A549 (cell line): ENCODE results near the gene ODC1. TPM values are rescaled to one million over a fixed set of nuclear protein-coding genes. Genes with fewer than 3 reads are reported as not detected.

Experiments used
- ATAC-seq, 2 experiments: fragments of 200-7000 bp in 1 of 2; fragments of >200 bp in 1 of 2; cut with Nextera tagmentation in 1 of 2; cut with Tn5 transposase in 1 of 2; 3 replicates each; pipeline versions ENCODE4 v1.8.0 to v1.9.1; 2018 to 2020; ENCODE audit warnings: mild to moderate bottlenecking in 1 of 2, moderate library complexity in 1 of 2
- CTCF ChIA-PET: fragments of 300-600 bp; sonication (Branson Sonifier 250); formaldehyde crosslinking; extraction: SDS; loops from one replicate; lab custom pipeline; 2021; ENCODE audit warnings: antibody characterized with exemption, inconsistent platforms; lab: Yijun Ruan, JAX
- POLR2A ChIA-PET: fragments of 350-600 bp; formaldehyde crosslinking; extraction: SDS; loops from one replicate; lab custom pipeline; 2021; ENCODE audit warnings: antibody characterized with exemption, inconsistent platforms; lab: Yijun Ruan, JAX
- DNase-seq, 2 experiments: peaks; one replicate each; pipeline versions ENCODE4 v3.0.0 to v3.0.0-alpha.2; 2011 to 2016; ENCODE audit warnings: low read depth in 1 of 2, low spot score in 1 of 2
- FAIRE-seq: peaks from 2 replicates; lab custom pipeline; 2011; peaks lifted over from hg19 to GRCh38; lab: Jason Lieb, UNC
- H3K27ac ChIP-seq, 2 experiments: fragments of >200 bp; sonication (Bioruptor Twin); formaldehyde crosslinking; 3 replicates each; pipeline ENCODE4 v1.5.1; 2016 to 2017
- H3K4me1 ChIP-seq: fragments of >200 bp; sonication (Bioruptor Twin); formaldehyde crosslinking; 3 replicates; pipeline ENCODE4 v1.6.1; 2016
- H3K4me2 ChIP-seq: fragments of >200 bp; sonication (Bioruptor Twin); formaldehyde crosslinking; 3 replicates; pipeline ENCODE4 v1.6.1; 2016
- H3K4me3 ChIP-seq: fragments of >200 bp; sonication (Bioruptor Twin); formaldehyde crosslinking; 3 replicates; pipeline ENCODE4 v1.5.1; 2016
- H3K9me3 ChIP-seq: fragments of >200 bp; sonication (Bioruptor Twin); formaldehyde crosslinking; 3 replicates; pipeline ENCODE4 v1.6.1; 2016
- BHLHE40 ChIP-seq: IDR thresholded peaks from 2 replicates; pipeline ENCODE4 v1.6.1; 2012; ENCODE audit warnings: low read depth, low read length, inconsistent platforms
- CBX2 ChIP-seq: fragments of 200-600 bp; sonication (generic); IDR thresholded peaks from 2 replicates; pipeline ENCODE4 v1.6.1; 2016; ENCODE audit warnings: low read depth, mild to moderate bottlenecking, borderline replicate concordance
- CEBPB ChIP-seq, 2 experiments: fragments of >200 bp in 1 of 2; sonication (Bioruptor Twin) in 1 of 2; formaldehyde crosslinking in 1 of 2; IDR thresholded peaks; 2 replicates each; pipeline ENCODE4 v1.6.1; 2012 to 2016
- CHD4 ChIP-seq: fragments of 200-600 bp; sonication (generic); IDR thresholded peaks from 2 replicates; pipeline ENCODE4 v1.6.1; 2016; ENCODE audit warnings: antibody characterized with exemption, mild to moderate bottlenecking, borderline replicate concordance
- ESRRA ChIP-seq: fragments of 150-350 bp; IDR thresholded peaks from 2 replicates; pipeline ENCODE4 v1.6.1; 2014; ENCODE audit warnings: mild to moderate bottlenecking, low read length, borderline replicate concordance
- FOSL2 ChIP-seq, 2 experiments: fragments of 450-650 bp in 1 of 2; fragments of >200 bp in 1 of 2; sonication (Bioruptor Twin) in 1 of 2; formaldehyde crosslinking; IDR thresholded peaks; 2 replicates each; pipeline versions ENCODE4 v1.5.0 to v1.6.1; 2016 to 2020; ENCODE audit warnings: mild to moderate bottlenecking in 1 of 2, moderate library complexity in 1 of 2
- FOXS1 ChIP-seq: fragments of 250-450 bp; sonication (Bioruptor Pico); IDR thresholded peaks from 2 replicates; pipeline ENCODE4 v1.5.0; 2020; ENCODE audit warnings: mild to moderate bottlenecking, moderate library complexity
- GATA3 ChIP-seq: IDR thresholded peaks from 2 replicates; pipeline ENCODE4 v1.6.1; 2012; ENCODE audit warnings: borderline replicate concordance
- HES2 ChIP-seq: fragments of >200 bp; sonication (Bioruptor Twin); formaldehyde crosslinking; IDR thresholded peaks from 2 replicates; pipeline ENCODE4 v1.6.1; 2016
- HEYL ChIP-seq: fragments of 250-450 bp; sonication (Bioruptor Pico); IDR thresholded peaks from 2 replicates; pipeline ENCODE4 v1.8.0; 2021; ENCODE audit warnings: mild to moderate bottlenecking, moderate library complexity
- HOXA7 ChIP-seq: fragments of 250-450 bp; sonication (Bioruptor Pico); IDR thresholded peaks from 2 replicates; pipeline ENCODE4 v1.5.0; 2020; ENCODE audit warnings: mild to moderate bottlenecking, moderate library complexity
- JUNB ChIP-seq: fragments of >200 bp; sonication (Bioruptor Twin); formaldehyde crosslinking; IDR thresholded peaks from 2 replicates; pipeline ENCODE4 v1.6.1; 2016
- KDM5A ChIP-seq: fragments of 200-600 bp; sonication (generic); IDR thresholded peaks from 2 replicates; pipeline ENCODE4 v1.6.1; 2016; ENCODE audit warnings: antibody characterized with exemption, mild to moderate bottlenecking
- MAFK ChIP-seq: fragments of 450-650 bp; IDR thresholded peaks from 2 replicates; pipeline ENCODE4 v1.6.1; 2014; ENCODE audit not compliant: partially characterized antibody
- MAZ ChIP-seq: fragments of 150-350 bp; IDR thresholded peaks from 2 replicates; pipeline ENCODE4 v1.6.1; 2014; ENCODE audit warnings: antibody characterized with exemption, low read depth, low read length, borderline replicate concordance
- MYC ChIP-seq: IDR thresholded peaks from 2 replicates; pipeline ENCODE4 v1.6.1; 2012; ENCODE audit warnings: mild to moderate bottlenecking, inconsistent platforms, low read length, improper control_type of control experiment, borderline replicate concordance
- NFE2L2 ChIP-seq: fragments of 150-350 bp; conservative IDR thresholded peaks from 2 replicates; pipeline ENCODE4 v1.6.1; 2014; ENCODE audit warnings: low read length
- NPAS2 ChIP-seq: fragments of 250-450 bp; sonication (Bioruptor Pico); IDR thresholded peaks from 2 replicates; pipeline ENCODE4 v1.8.0; 2022; ENCODE audit warnings: mild to moderate bottlenecking, moderate library complexity, borderline replicate concordance
- NR3C1 ChIP-seq: fragments of >200 bp; sonication (Bioruptor Twin); formaldehyde crosslinking; IDR thresholded peaks from 3 replicates; pipeline ENCODE4 v1.6.1; 2017
- POLR2AphosphoS2 ChIP-seq: conservative IDR thresholded peaks from 2 replicates; pipeline ENCODE4 v1.6.1; 2012; ENCODE audit warnings: low read length, improper control_type of control experiment, inconsistent platforms
- RARB ChIP-seq: fragments of 250-450 bp; sonication (Bioruptor Pico); IDR thresholded peaks from 2 replicates; pipeline ENCODE4 v1.8.0; 2021; ENCODE audit warnings: mild to moderate bottlenecking, moderate library complexity
- RNF2 ChIP-seq: fragments of 200-600 bp; sonication (generic); IDR thresholded peaks from 2 replicates; pipeline ENCODE4 v1.6.1; 2016; ENCODE audit warnings: low read depth, mild to moderate bottlenecking, antibody characterized with exemption, moderate library complexity, borderline replicate concordance
- TFCP2L1 ChIP-seq: fragments of 250-450 bp; sonication (Bioruptor Pico); IDR thresholded peaks from 2 replicates; pipeline ENCODE4 v1.5.0; 2021; ENCODE audit warnings: mild to moderate bottlenecking
- ZC3H11A ChIP-seq: fragments of 450-650 bp; IDR thresholded peaks from 2 replicates; pipeline ENCODE4 v1.6.1; 2014; ENCODE audit warnings: antibody characterized with exemption, mild to moderate bottlenecking
- ZFP36 ChIP-seq: fragments of 450-650 bp; IDR thresholded peaks from 2 replicates; pipeline ENCODE4 v1.6.1; 2014; ENCODE audit warnings: borderline replicate concordance; ENCODE audit not compliant: partially characterized antibody
- ZNF302 ChIP-seq: fragments of 250-450 bp; sonication (Bioruptor Pico); IDR thresholded peaks from 2 replicates; pipeline ENCODE4 v1.9.0; 2021; ENCODE audit warnings: inconsistent platforms, mild to moderate bottlenecking, moderate library complexity
- WGBS: methylation state at CpG from one replicate; pipeline ENCODE4 v1.1.6; 2017; ENCODE audit errors: missing lambda C conversion rate; 5-methylcytosine and 5-hydroxymethylcytosine counted together
- polyA plus RNA-seq, 4 experiments: library from polyadenylated mRNA; depleted of rRNA in 3 of 4; stranded (reverse); fragments of >200 nt; fragmentation: RNase III in 1 of 4; extraction: RNeasy Plus Mini Kit Qiagen cat#74134 plus additional on column Dnase treatment in 1 of 4; gene quantifications; 2 replicates in 3 of 4; 3 replicates in 1 of 4; pipeline ENCODE4 v1.2.3, GENCODE V29; 2011 to 2017
- TF ChIP-seq, protein P1 (sequence below): IDR thresholded peaks from 2 replicates; pipeline ENCODE4 v1.6.1; 2012

Gene ODC1
- polyA plus RNA-seq, 2 of the 4 experiments (the other 2 are of a cell fraction): 57.8 to 265 TPM

- peak; percentile 85 for TF ChIP-seq FOSL2 (IDR thresholded peaks at IDR 0.05)
- TF ChIP-seq FOSL2 (CRISPR knock-in tag; IDR thresholded peaks at IDR 0.05): peak; percentile 98
- no peak for TF ChIP-seq CBX2
- no peak for TF ChIP-seq HOXA7 (CRISPR knock-in tag)
- TF ChIP-seq POLR2AphosphoS2: no peak
- no peak for TF ChIP-seq FOXS1 (CRISPR knock-in tag)
- peak; percentile 73; the same call in 1 of the 2 replicates for TF ChIP-seq GATA3
- TF ChIP-seq, protein P1, sequence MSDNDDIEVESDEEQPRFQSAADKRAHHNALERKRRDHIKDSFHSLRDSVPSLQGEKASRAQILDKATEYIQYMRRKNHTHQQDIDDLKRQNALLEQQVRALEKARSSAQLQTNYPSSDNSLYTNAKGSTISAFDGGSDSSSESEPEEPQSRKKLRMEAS: peak; percentile 73; the same call in 1 of the 2 replicates
- no peak for TF ChIP-seq NFE2L2
- TF ChIP-seq ZNF302 (CRISPR knock-in tag): no peak
- no peak for TF ChIP-seq NPAS2
- no peak for TF ChIP-seq TFCP2L1 (CRISPR knock-in tag)
- peak; percentile 54; the same call in 1 of the 2 replicates for TF ChIP-seq HES2
- TF ChIP-seq RNF2: no peak
- TF ChIP-seq MAZ: no peak
- TF ChIP-seq NR3C1: no peak
- TF ChIP-seq CEBPB (IDR thresholded peaks at IDR 0.05): peak; percentile 62 to 65
- no peak for TF ChIP-seq MYC
- TF ChIP-seq MAFK: no peak
- no peak for TF ChIP-seq CHD4
- no peak for TF ChIP-seq ZC3H11A
These were observed 49.7 kb upstream of the ODC1 start (continued) for GRCh38 chr2:10497797-10498251.

DNA sequence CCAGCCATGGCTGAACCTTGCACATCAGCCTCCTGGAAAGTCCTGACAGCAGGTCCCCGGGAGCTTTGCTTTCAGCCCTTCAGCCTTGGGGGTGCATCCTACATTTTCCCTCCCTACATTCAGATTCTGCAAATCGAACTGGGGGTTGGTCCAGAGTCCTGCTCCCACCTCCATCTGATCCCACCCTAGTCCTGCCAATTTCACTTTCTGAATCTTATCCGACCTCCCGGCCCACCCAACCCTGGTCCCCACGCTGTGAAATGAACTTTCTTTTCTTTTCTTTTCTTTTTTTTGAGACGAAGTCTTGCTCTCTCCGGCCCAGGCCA is 47.8 kb upstream of the ODC1 start:
- peak overlapping the region in 1 of 2 experiments; percentile 83; a peak in 3 of 6 replicates for H3K27ac ChIP-seq
- DNase-seq (no peak), FAIRE-seq (no peak), ATAC-seq (no peak)
- TF ChIP-seq ZC3H11A (no peak), CHD4 (no peak), HES2 (no peak), CEBPB (IDR thresholded peaks at IDR 0.05) (no peak), NR3C1 (no peak), ZFP36 (no peak), JUNB (no peak), RARB (CRISPR knock-in tag) (no peak), KDM5A (no peak), GATA3 (no peak), ESRRA (no peak), BHLHE40 (no peak), HEYL (no peak), CBX2 (no peak), ZNF302 (CRISPR knock-in tag) (no peak)
- TF ChIP-seq, protein P1: no peak
- peaks cover 42% of the 10 kb centered on the region for H3K4me1 ChIP-seq
- H3K9me3 ChIP-seq: peaks cover 11% of the 10 kb centered on the region
- WGBS: 84% methylated on average over 7 of the region's 7 CpGs
- POLR2A ChIA-PET: no interaction called here
- CTCF ChIA-PET: interaction anchor here (2.6 kb wide), 1 partner anchor 48 kb away, joined by 9 read pairs; the partner anchor contains the start of gene ODC1
- no peak overlapping the region for H3K4me3 ChIP-seq
- H3K4me2 ChIP-seq: no peak overlapping the region
